Adipose tissue (tissue), 3 donors: ENCODE measurements around the gene CD52. TPM values are rescaled to one million over a fixed set of nuclear protein-coding genes. Genes with fewer than 3 reads are reported as not detected.
A peak's percentile ranks its signal among the peaks of the same experiment; 100 is the strongest.

ENCODE experiments used
- H3K27ac ChIP-seq: one replicate; pipeline ENCODE4 v1.5.1; 2013; ENCODE audit warnings: low read depth, low read length
- WGBS, 3 donors: extraction: QIAGEN DNeasy Blood & Tissue Kit; methylation state at CpG; one replicate each; pipeline ENCODE4 v1.1.7; 2013; 5-methylcytosine and 5-hydroxymethylcytosine counted together
- polyA plus RNA-seq, 3 donors: library from polyadenylated mRNA; stranded (reverse); fragments of 200-250 nt; gene quantifications; one replicate each; pipeline ENCODE4 v1.2.3, GENCODE V29; 2013
- donor health status: healthy with polysubstance abuse.
- donor health status: Bipolar disorder and iron deficiency.
- donor health status: healthy.

The CD52 gene
- polyA plus RNA-seq, result 10 to 100 TPM; 15.8 to 27.6 (median 20.2) TPM

GRCh38 chr1:26317612-26318337, at the start of gene CD52:
Gene CD52 (plus strand): TSS chr1:26317958. CDS start chr1:26318018, 60 bp downstream.
- no peak within 1 kb of the TSS for H3K27ac ChIP-seq
- WGBS, 3 donors, result 54 to 74% (median 65%) methylated on average over 12 of the region's 12 CpGs

GRCh38 chr1:26268290-26269197, 49.2 kb upstream of the CD52 start:
- 96 to 97% (median 97%) methylated on average over 9 of the region's 9 CpGs for WGBS, 3 donors
- H3K27ac ChIP-seq, result no peak overlapping the region

- 96 to 99% (median 98%) methylated on average over 4 of the region's 4 CpGs for WGBS, 3 donors
- H3K27ac ChIP-seq, result no peak overlapping the region
These were observed 48.6 kb upstream of the CD52 start for GRCh38 chr1:26269198-26269550.

GRCh38 chr1:26274801-26275425, 42.8 kb upstream of the CD52 start:
- WGBS, 3 donors, result 59 to 86% (median 71%) methylated on average over 11 of the region's 11 CpGs
- peak overlapping the region; percentile 42 for H3K27ac ChIP-seq

GRCh38 chr1:26275580-26276431, 42.0 kb upstream of the CD52 start:
- WGBS, 3 donors, result 14 to 32% (median 17%) methylated on average over 3 of the region's 3 CpGs
- peak overlapping the region; percentile 43 for H3K27ac ChIP-seq

- 47 to 50% (median 48%) methylated on average over 2 of the region's 2 CpGs for WGBS, 3 donors
- no peak overlapping the region for H3K27ac ChIP-seq
These were observed 41.3 kb upstream of the CD52 start for GRCh38 chr1:26276432-26276838.

GRCh38 chr1:26277261-26277661, 40.5 kb upstream of the CD52 start:
- WGBS, 3 donors, result 37 to 86% (median 77%) methylated on average over 3 of the region's 3 CpGs
- H3K27ac ChIP-seq, result no peak overlapping the region

GRCh38 chr1:26277719-26278118, 40.0 kb upstream of the CD52 start:
- 47 to 82% (median 72%) methylated on average over 1 of the region's 1 CpG for WGBS, 3 donors
- H3K27ac ChIP-seq, result peak overlapping the region; percentile 48

- 39 to 56% (median 39%) methylated on average over 4 of the region's 4 CpGs for WGBS, 3 donors
- peak overlapping the region; percentile 48 for H3K27ac ChIP-seq
These were observed 39.5 kb upstream of the CD52 start for GRCh38 chr1:26278303-26278702.

GRCh38 chr1:26278724-26279455, 38.9 kb upstream of the CD52 start:
- WGBS, 3 donors, result 37 to 50% (median 38%) methylated on average over 9 of the region's 9 CpGs
- peak overlapping the region; percentile 51 for H3K27ac ChIP-seq

GRCh38 chr1:26279456-26280332, 38.1 kb upstream of the CD52 start, which contains the start of gene SH3BGRL3:
Gene SH3BGRL3 (plus strand): TSS chr1:26280086. CDS start chr1:26280156, 70 bp downstream.
- 1 to 2% (median 1%) methylated on average over 56 to 66 of the region's 66 CpGs for WGBS, 3 donors

GRCh38 chr1:26280333-26281042, 37.3 kb upstream of the CD52 start:
- WGBS, 3 donors, result 26 to 34% (median 29%) methylated on average over 16 to 20 of the region's 20 CpGs
- H3K27ac ChIP-seq, result peak overlapping the region; percentile 75

More at GRCh38 chr1:26279456-26280332, 38.1 kb upstream of the CD52 start, which contains the start of gene SH3BGRL3:
- peak within 1 kb of the TSS; percentile 75 for H3K27ac ChIP-seq

- WGBS, 3 donors, result 81 to 96% (median 90%) methylated on average over 5 of the region's 5 CpGs
- no peak overlapping the region for H3K27ac ChIP-seq
These were observed 36.4 kb upstream of the CD52 start for GRCh38 chr1:26281091-26281958.

- no peak overlapping the region for H3K27ac ChIP-seq
- 36 to 59% (median 39%) methylated on average over 11 to 15 of the region's 15 CpGs for WGBS, 3 donors
These were observed 35.8 kb upstream of the CD52 start for GRCh38 chr1:26281971-26282370.

GRCh38 chr1:26282401-26282918, 35.3 kb upstream of the CD52 start:
- WGBS, 3 donors, result 81 to 82% (median 81%) methylated on average over 21 to 22 of the region's 22 CpGs
- no peak overlapping the region for H3K27ac ChIP-seq
